Stimulated activated naive CD8-positive, alpha-beta T cell treated with anti-CD3 and anti-CD28 coated beads, Interleukin-15, Interleukin-2, amounts not matched to agents 100 ng/mL and 50 ng/mL, for 24 hours (primary cell): ENCODE data around the gene SCPEP1.

Experiments
- H3K27ac Mint-ChIP-seq: one replicate; pipeline ENCODE4 v1.8.0; 2021; ENCODE audit warnings: mild to moderate bottlenecking, mixed read lengths
- H3K27me3 Mint-ChIP-seq: one replicate; pipeline ENCODE4 v1.8.0; 2021; ENCODE audit warnings: mixed read lengths
- H3K36me3 Mint-ChIP-seq: one replicate; pipeline ENCODE4 v1.8.0; 2021; ENCODE audit warnings: low read depth, mixed read lengths
- H3K4me1 Mint-ChIP-seq: one replicate; pipeline ENCODE4 v1.8.0; 2021; ENCODE audit warnings: low read depth, mixed read lengths
- H3K4me3 Mint-ChIP-seq: one replicate; pipeline ENCODE4 v1.8.0; 2021; ENCODE audit warnings: mild to moderate bottlenecking, mixed read lengths
- H3K9me3 Mint-ChIP-seq: one replicate; pipeline ENCODE4 v1.8.0; 2021; ENCODE audit warnings: mixed read lengths

SCPEP1 gene

GRCh38 chr17:57004944-57005579 is 27.1 kb downstream of the SCPEP1 start:
- no peak overlapping the region for H3K27ac Mint-ChIP-seq
- peaks cover 3% of the 10 kb centered on the region for H3K36me3 Mint-ChIP-seq
- H3K27me3 Mint-ChIP-seq: no peaks in the 10 kb centered on the region
- peaks cover 22% of the 10 kb centered on the region for H3K4me1 Mint-ChIP-seq
- no peak overlapping the region for H3K4me3 Mint-ChIP-seq
- H3K9me3 Mint-ChIP-seq: no peaks in the 10 kb centered on the region

- no peaks in the 10 kb centered on the region for H3K9me3 Mint-ChIP-seq
These were observed 28.1 kb downstream of the SCPEP1 start for GRCh38 chr17:57006040-57006439.

GRCh38 chr17:57008958-57009357 is 31.0 kb downstream of the SCPEP1 start:
- no peaks in the 10 kb centered on the region for H3K9me3 Mint-ChIP-seq
- no peaks in the 10 kb centered on the region for H3K36me3 Mint-ChIP-seq
- no peak overlapping the region for H3K4me3 Mint-ChIP-seq
- H3K27me3 Mint-ChIP-seq: no peaks in the 10 kb centered on the region
- no peak overlapping the region for H3K27ac Mint-ChIP-seq
- H3K4me1 Mint-ChIP-seq: peaks cover 23% of the 10 kb centered on the region

More at GRCh38 chr17:57006040-57006439, 28.1 kb downstream of the SCPEP1 start:
- no peak overlapping the region for H3K4me3 Mint-ChIP-seq
- peaks cover 3% of the 10 kb centered on the region for H3K36me3 Mint-ChIP-seq
- H3K27ac Mint-ChIP-seq: no peak overlapping the region
- peaks cover 28% of the 10 kb centered on the region for H3K4me1 Mint-ChIP-seq
- no peaks in the 10 kb centered on the region for H3K27me3 Mint-ChIP-seq

- Mint-ChIP-seq H3K9me3 (no peaks in the 10 kb centered on the region), H3K4me1 (peaks cover 20% of the 10 kb centered on the region), H3K36me3 (no peaks in the 10 kb centered on the region), H3K27ac (no peak overlapping the region), H3K27me3 (no peaks in the 10 kb centered on the region), H3K4me3 (peak overlapping the region; percentile 49)
These were observed 32.0 kb downstream of the SCPEP1 start for GRCh38 chr17:57009737-57010445.

- Mint-ChIP-seq H3K27ac (no peak overlapping the region), H3K36me3 (no peaks in the 10 kb centered on the region), H3K4me3 (peak overlapping the region; percentile 49), H3K27me3 (no peaks in the 10 kb centered on the region), H3K4me1 (peaks cover 16% of the 10 kb centered on the region), H3K9me3 (no peaks in the 10 kb centered on the region)
These were observed 32.6 kb downstream of the SCPEP1 start for GRCh38 chr17:57010487-57010886.

GRCh38 chr17:57011491-57012015 is 33.6 kb downstream of the SCPEP1 start:
- peaks cover 12% of the 10 kb centered on the region for H3K4me1 Mint-ChIP-seq
- H3K9me3 Mint-ChIP-seq: no peaks in the 10 kb centered on the region
- H3K36me3 Mint-ChIP-seq: no peaks in the 10 kb centered on the region
- no peak overlapping the region for H3K27ac Mint-ChIP-seq
- no peak overlapping the region for H3K4me3 Mint-ChIP-seq
- H3K27me3 Mint-ChIP-seq: no peaks in the 10 kb centered on the region

- Mint-ChIP-seq H3K36me3 (no peaks in the 10 kb centered on the region), H3K4me1 (no peaks in the 10 kb centered on the region), H3K4me3 (no peak overlapping the region), H3K9me3 (no peaks in the 10 kb centered on the region), H3K27ac (no peak overlapping the region), H3K27me3 (peaks cover 9% of the 10 kb centered on the region)
These were observed 38.3 kb downstream of the SCPEP1 start for GRCh38 chr17:57016071-57016763.

- H3K9me3 Mint-ChIP-seq: no peaks in the 10 kb centered on the region
- H3K27ac Mint-ChIP-seq: no peak overlapping the region
- H3K27me3 Mint-ChIP-seq: peaks cover 9% of the 10 kb centered on the region
- no peak overlapping the region for H3K4me3 Mint-ChIP-seq
- no peaks in the 10 kb centered on the region for H3K36me3 Mint-ChIP-seq
- H3K4me1 Mint-ChIP-seq: no peaks in the 10 kb centered on the region
These were observed 38.8 kb downstream of the SCPEP1 start for GRCh38 chr17:57016764-57017116.

- H3K27me3 Mint-ChIP-seq: peaks cover 9% of the 10 kb centered on the region
- H3K4me3 Mint-ChIP-seq: no peak overlapping the region
- H3K4me1 Mint-ChIP-seq: no peaks in the 10 kb centered on the region
- no peaks in the 10 kb centered on the region for H3K36me3 Mint-ChIP-seq
- no peaks in the 10 kb centered on the region for H3K9me3 Mint-ChIP-seq
- no peak overlapping the region for H3K27ac Mint-ChIP-seq
These were observed 39.7 kb downstream of the SCPEP1 start for GRCh38 chr17:57017625-57018024.

- Mint-ChIP-seq H3K27me3 (peaks cover 18% of the 10 kb centered on the region), H3K4me1 (no peaks in the 10 kb centered on the region), H3K36me3 (no peaks in the 10 kb centered on the region), H3K4me3 (no peak overlapping the region), H3K9me3 (no peaks in the 10 kb centered on the region), H3K27ac (no peak overlapping the region)
These were observed 42.3 kb downstream of the SCPEP1 start for GRCh38 chr17:57020208-57020607.

GRCh38 chr17:57021226-57021940 is 43.5 kb downstream of the SCPEP1 start:
- Mint-ChIP-seq H3K9me3 (peaks cover 1% of the 10 kb centered on the region), H3K4me1 (no peaks in the 10 kb centered on the region), H3K27ac (no peak overlapping the region), H3K4me3 (no peak overlapping the region), H3K27me3 (peaks cover 18% of the 10 kb centered on the region), H3K36me3 (peaks cover 4% of the 10 kb centered on the region)

- H3K27me3 Mint-ChIP-seq: peaks cover 20% of the 10 kb centered on the region
These were observed 47.9 kb downstream of the SCPEP1 start for GRCh38 chr17:57025876-57026275.

GRCh38 chr17:57027852-57028251 is 49.9 kb downstream of the SCPEP1 start:
- Mint-ChIP-seq H3K9me3 (peaks cover 16% of the 10 kb centered on the region), H3K27me3 (peaks cover 20% of the 10 kb centered on the region), H3K4me3 (no peak overlapping the region), H3K36me3 (peaks cover 7% of the 10 kb centered on the region), H3K4me1 (no peaks in the 10 kb centered on the region), H3K27ac (no peak overlapping the region)

More at GRCh38 chr17:57025876-57026275, 47.9 kb downstream of the SCPEP1 start:
- H3K4me1 Mint-ChIP-seq: no peaks in the 10 kb centered on the region
- no peak overlapping the region for H3K4me3 Mint-ChIP-seq
- peaks cover 16% of the 10 kb centered on the region for H3K9me3 Mint-ChIP-seq
- H3K27ac Mint-ChIP-seq: no peak overlapping the region
- H3K36me3 Mint-ChIP-seq: peaks cover 7% of the 10 kb centered on the region

GRCh38 chr17:57032343-57032742 is 54.4 kb downstream of the SCPEP1 start:
- Mint-ChIP-seq H3K27ac (no peak overlapping the region), H3K4me1 (no peaks in the 10 kb centered on the region), H3K9me3 (peaks cover 9% of the 10 kb centered on the region), H3K4me3 (no peak overlapping the region), H3K36me3 (peaks cover 3% of the 10 kb centered on the region), H3K27me3 (peaks cover 23% of the 10 kb centered on the region)

- H3K4me3 Mint-ChIP-seq: no peak overlapping the region
- H3K36me3 Mint-ChIP-seq: peaks cover 1% of the 10 kb centered on the region
- H3K27me3 Mint-ChIP-seq: peaks cover 27% of the 10 kb centered on the region
- H3K4me1 Mint-ChIP-seq: no peaks in the 10 kb centered on the region
- H3K27ac Mint-ChIP-seq: no peak overlapping the region
- peaks cover 6% of the 10 kb centered on the region for H3K9me3 Mint-ChIP-seq
These were observed 55.4 kb downstream of the SCPEP1 start for GRCh38 chr17:57033296-57033695.
